Measurements from ENCODE around the gene KRT5. TPM values are rescaled to one million over a fixed set of nuclear protein-coding genes. Genes with fewer than 3 reads are reported as not detected.

KRT5 gene
- total and polyA plus RNA-seq, 2 experiments from 2014 or later, result not detected

- no peaks in the 10 kb centered on the region for H3K36me3 Mint-ChIP-seq (ENCODE audit: low read depth)
- DNase-seq (ENCODE audit: low spot score) (no peak), ATAC-seq (no peak)
- TF ChIP-seq REST (IDR thresholded peaks at IDR 0.05; ENCODE audit: unreplicated experiment) (no peak), CREB1 (CRISPR knock-in tag; IDR thresholded peaks at IDR 0.05; ENCODE audit: low read depth) (no peak), POLR2AphosphoS5 (IDR thresholded peaks at IDR 0.05; ENCODE audit: low read depth) (no peak), ZNF462 (CRISPR knock-in tag; IDR thresholded peaks at IDR 0.05) (no peak), EZH2phosphoT487 (IDR thresholded peaks at IDR 0.05; ENCODE audit: unreplicated experiment) (no peak), JUNB (IDR thresholded peaks at IDR 0.05; ENCODE audit: unreplicated experiment) (no peak)
- no peaks in the 10 kb centered on the region for H3K4me1 Mint-ChIP-seq
- peaks cover 16% of the 10 kb centered on the region for H3K27me3 Mint-ChIP-seq (ENCODE audit: insufficient read depth, low read depth, poor library complexity)
- no peak overlapping the region for H3K4me3 Mint-ChIP-seq
- H3K27ac Mint-ChIP-seq, result no peak overlapping the region
- Histone ChIP-seq H3K4me2 (no peak overlapping the region), H3K4me3 (no peak overlapping the region), H3K4me1 (ENCODE audit: insufficient read depth) (no peaks in the 10 kb centered on the region), H2AFZ (no peak overlapping the region), H3K27me3 (ENCODE audit: insufficient read depth) (no peaks in the 10 kb centered on the region), H3K27ac (ENCODE audit: low read depth) (no peak overlapping the region), H4K20me1 (replicated peaks; ENCODE audit: insufficient read depth) (no peaks in the 10 kb centered on the region), H3K79me2 (replicated peaks; ENCODE audit: insufficient read depth) (no peaks in the 10 kb centered on the region), H3K9me2 (ENCODE audit: insufficient read depth) (no peaks in the 10 kb centered on the region), H3F3A (replicated peaks; ENCODE audit: low read depth) (no peaks in the 10 kb centered on the region), H3K36me3 (ENCODE audit: insufficient read depth) (no peaks in the 10 kb centered on the region)
- no peaks in the 10 kb centered on the region for H3K9me3 Mint-ChIP-seq
Observed at GRCh38 chr12:52539083-52539820, 19.1 kb upstream of the KRT5 start.
